SU-DHL-6 (cell line): ENCODE data around the gene ABLIM1.

Experiments
- CTCF ChIP-seq: fragments of 200-600 bp; sonication (generic); IDR thresholded peaks from one replicate; pipeline ENCODE4 v1.5.1; 2017; ENCODE audit warnings: antibody characterized with exemption, mild to moderate bottlenecking, low read length, moderate library complexity; ENCODE audit not compliant: insufficient read depth, poor library complexity, severe bottlenecking
- EZH2phosphoT487 ChIP-seq: fragments of 200-600 bp; sonication (generic), shearing (Covaris generic); conservative IDR thresholded peaks from 2 replicates; pipeline ENCODE4 v1.6.1; 2018; ENCODE audit warnings: mild to moderate bottlenecking, antibody characterized with exemption, low read length, moderate library complexity, mixed read lengths

DNA sequence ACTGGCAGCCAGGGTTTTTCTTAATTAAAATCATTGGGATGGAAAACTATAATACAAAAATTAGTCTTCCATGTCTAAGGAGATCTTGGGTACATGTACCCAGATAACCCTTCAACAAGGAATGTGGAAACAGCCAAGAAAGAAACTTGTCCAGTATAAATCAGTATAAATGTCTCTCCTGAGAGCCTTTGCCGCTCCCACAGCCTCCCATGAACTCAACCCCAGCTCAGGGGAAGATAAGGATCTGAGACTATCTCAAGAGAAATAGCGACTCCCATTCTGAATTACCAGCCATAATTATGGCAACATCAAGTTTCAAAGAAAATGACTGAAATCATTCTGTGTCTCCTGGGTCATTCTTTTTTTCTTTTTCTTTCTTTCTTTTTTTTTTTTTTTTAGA is 221.1 kb downstream of the ABLIM1 start:
- TF ChIP-seq CTCF, result no peak
- no peak for TF ChIP-seq EZH2phosphoT487
